Pancreas (tissue), 10 donors: ENCODE measurements around the gene SLC25A34. TPM values are rescaled to one million over a fixed set of nuclear protein-coding genes. Genes with fewer than 3 reads are reported as not detected.
A peak's percentile ranks its signal among the peaks of the same experiment; 100 is the strongest.

Source experiments
- ATAC-seq, 4 donors: fragments of 200-7000 bp; cut with Tn5 transposase; one replicate each; pipeline versions ENCODE4 v1.8.0 to v1.9.1; 2020; ENCODE audit warnings: mild to moderate bottlenecking in 4 of 4, moderate library complexity in 4 of 4
- DNase-seq, 6 donors: peaks; one replicate each; pipeline ENCODE4 v3.0.0-alpha.2; 2020
- FAIRE-seq: peaks from 2 replicates; lab custom pipeline; 2012; peaks lifted over from hg19 to GRCh38; lab: Jason Lieb, UNC
- H3K27ac ChIP-seq, 4 donors: fragments of 200-600 bp; sonication (generic); 1 replicate in 3 of 4; 2 replicates in 1 of 4; pipeline versions ENCODE4 v1.5.0 to v1.8.0; 2020
- H3K27me3 ChIP-seq, 4 donors: fragments of 200-600 bp; one replicate each; pipeline ENCODE4 v1.8.0; 2021
- H3K36me3 ChIP-seq, 3 donors: fragments of 200-600 bp; sonication (generic) in 1 of 3; one replicate each; pipeline versions ENCODE4 v1.5.0 to v1.8.0; 2020 to 2021
- H3K4me1 ChIP-seq, 3 donors: fragments of 200-600 bp; one replicate each; pipeline ENCODE4 v1.8.0; 2021
- H3K4me3 ChIP-seq, 4 donors: fragments of 200-600 bp; sonication (generic) in 2 of 4; one replicate each; pipeline versions ENCODE4 v1.5.0 to v1.8.0; 2020 to 2021
- H3K9me3 ChIP-seq, 4 donors: fragments of 200-600 bp; one replicate each; pipeline ENCODE4 v1.8.0; 2021
- WGBS, 2 donors: extraction: QIAGEN DNeasy Blood & Tissue Kit; methylation state at CpG; one replicate each; pipeline ENCODE4 v1.1.7; 2013; 5-methylcytosine and 5-hydroxymethylcytosine counted together
- intact Hi-C, 3 donors: fragments of 100-400 bp; cut with DNase I; formaldehyde crosslinking; loops; one replicate each; pipeline versions ENCODE4 v1.11.1 to v1.14.2; 2022
- polyA plus RNA-seq, 2 donors: library from polyadenylated mRNA; stranded (reverse); fragments of 200-250 nt; gene quantifications; one replicate each; pipeline ENCODE4 v1.2.3, GENCODE V29; 2013
- total RNA-seq, 6 donors: library from RNA; stranded (reverse); fragmentation: NEBNext Ultra II Directional in 4 of 6; extraction: Animal tissue kit (Norgen Biotek cat#: 25700) in 4 of 6; gene quantifications; one replicate each; pipeline versions ENCODE4 v1.2.1 to v1.2.4, GENCODE V29; 2021 to 2023
- TF ChIP-seq, protein P1 (sequence below), 4 donors: fragments of 200-600 bp; sonication (generic) in 3 of 4; IDR thresholded peaks; one replicate each; pipeline versions ENCODE4 v1.5.0 to v1.8.0; 2021; ENCODE audit warnings: antibody characterized with exemption in 4 of 4
- donor health status: healthy with polysubstance abuse.
- donor health status: DM: no; HTN: no; CAD: no; lungs with moderate emphysema.
- donor health status: DM: no; HTN: no; CAD: no.
- donor health status: control.
- donor health status: control.
- donor health status: Bipolar disorder and iron deficiency.
- donor health status: DM: yes; HTN: yes; CAD: no.
- donor health status: DM: no; HTN: no; CAD: no.
- donor health status: DM: no; HTN: no; CAD: no.
- donor health status: DM: yes; HTN: yes; CAD: no.

The SLC25A34 gene
- total and polyA plus RNA-seq, 8 donors: 0.57 to 6.9 (median 1.9) TPM

DNA sequence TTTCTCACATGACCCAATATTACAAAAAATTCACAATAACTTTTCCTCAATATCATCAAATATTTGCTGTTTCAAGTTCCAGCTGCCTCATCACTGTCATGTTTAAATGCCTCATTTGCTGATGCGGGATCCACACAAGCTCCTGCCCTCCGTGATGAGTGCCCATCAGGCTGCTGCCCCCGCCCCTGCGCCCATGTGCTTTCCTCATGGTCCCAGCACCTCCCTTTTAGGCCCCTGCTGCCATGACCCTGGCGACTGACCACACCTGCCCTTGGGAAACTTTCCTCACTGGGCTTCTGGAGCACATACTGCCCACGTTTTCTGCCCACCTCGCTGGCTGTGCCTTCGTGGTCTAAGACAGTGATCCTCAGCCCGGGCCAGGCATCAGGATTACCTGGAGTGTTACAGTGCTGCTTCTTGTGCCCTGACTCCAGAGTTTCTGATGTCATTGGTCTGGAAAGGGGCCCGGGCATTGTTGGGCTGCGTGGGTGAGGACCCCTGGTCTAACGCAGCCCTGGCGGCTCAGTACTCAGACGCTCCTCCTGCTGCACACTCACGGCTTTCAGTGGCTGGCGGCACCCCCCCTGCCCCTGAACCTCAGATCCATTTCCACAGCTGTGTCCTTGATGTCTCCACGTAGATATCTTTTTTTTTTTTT lies 31.4 kb upstream of the SLC25A34 start:
- Histone ChIP-seq H3K9me3 (no peaks in the 10 kb centered on the region), H3K27ac (peak overlapping the region in 2 of 4 donors; percentile 79 to 81), H3K36me3 (no peaks in the 10 kb centered on the region), H3K27me3 (no peaks in the 10 kb centered on the region), H3K4me3 (no peak overlapping the region), H3K4me1 (peaks cover 0 to 19% (median 14%) of the 10 kb centered on the region in 3 donors)
- intact Hi-C loops: no loop called here
- DNase-seq (no peak), ATAC-seq (no peak), FAIRE-seq (no peak)
- TF ChIP-seq, protein P1, sequence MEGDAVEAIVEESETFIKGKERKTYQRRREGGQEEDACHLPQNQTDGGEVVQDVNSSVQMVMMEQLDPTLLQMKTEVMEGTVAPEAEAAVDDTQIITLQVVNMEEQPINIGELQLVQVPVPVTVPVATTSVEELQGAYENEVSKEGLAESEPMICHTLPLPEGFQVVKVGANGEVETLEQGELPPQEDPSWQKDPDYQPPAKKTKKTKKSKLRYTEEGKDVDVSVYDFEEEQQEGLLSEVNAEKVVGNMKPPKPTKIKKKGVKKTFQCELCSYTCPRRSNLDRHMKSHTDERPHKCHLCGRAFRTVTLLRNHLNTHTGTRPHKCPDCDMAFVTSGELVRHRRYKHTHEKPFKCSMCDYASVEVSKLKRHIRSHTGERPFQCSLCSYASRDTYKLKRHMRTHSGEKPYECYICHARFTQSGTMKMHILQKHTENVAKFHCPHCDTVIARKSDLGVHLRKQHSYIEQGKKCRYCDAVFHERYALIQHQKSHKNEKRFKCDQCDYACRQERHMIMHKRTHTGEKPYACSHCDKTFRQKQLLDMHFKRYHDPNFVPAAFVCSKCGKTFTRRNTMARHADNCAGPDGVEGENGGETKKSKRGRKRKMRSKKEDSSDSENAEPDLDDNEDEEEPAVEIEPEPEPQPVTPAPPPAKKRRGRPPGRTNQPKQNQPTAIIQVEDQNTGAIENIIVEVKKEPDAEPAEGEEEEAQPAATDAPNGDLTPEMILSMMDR (IDR thresholded peaks at IDR 0.05): no peak
- WGBS, 2 donors: 86% methylated on average over 16 to 17 of the region's 17 CpGs

DNA sequence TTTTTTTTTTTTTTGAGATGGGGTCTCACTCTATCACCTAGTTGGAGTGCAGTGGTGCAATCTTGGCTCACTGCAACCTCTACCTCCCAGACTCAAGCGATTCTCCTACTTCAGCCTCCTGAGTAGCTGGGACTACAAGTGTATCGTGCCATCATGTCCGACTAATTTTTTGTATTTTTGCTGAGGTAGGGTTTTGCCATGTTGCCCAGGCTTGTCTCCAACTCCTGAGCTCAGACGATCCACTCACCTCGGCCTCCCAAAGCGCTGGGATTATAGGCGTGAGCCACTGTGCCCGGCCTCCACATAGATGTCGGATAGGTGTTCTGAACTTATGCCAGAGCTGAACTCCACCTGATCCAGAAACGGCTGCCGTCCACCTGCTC lies 30.9 kb upstream of the SLC25A34 start:
- Histone ChIP-seq H3K27me3 (no peaks in the 10 kb centered on the region), H3K4me1 (peaks cover 0 to 19% (median 14%) of the 10 kb centered on the region in 3 donors), H3K9me3 (no peaks in the 10 kb centered on the region), H3K27ac (no peak overlapping the region), H3K4me3 (no peak overlapping the region), H3K36me3 (no peaks in the 10 kb centered on the region)
- TF ChIP-seq, protein P1 (IDR thresholded peaks at IDR 0.05): no peak
- WGBS, 2 donors: 88 to 92% methylated on average over 10 to 11 of the region's 11 CpGs
- no peak for DNase-seq
- intact Hi-C loops: no loop called here
- FAIRE-seq: no peak
- ATAC-seq: no peak

DNA sequence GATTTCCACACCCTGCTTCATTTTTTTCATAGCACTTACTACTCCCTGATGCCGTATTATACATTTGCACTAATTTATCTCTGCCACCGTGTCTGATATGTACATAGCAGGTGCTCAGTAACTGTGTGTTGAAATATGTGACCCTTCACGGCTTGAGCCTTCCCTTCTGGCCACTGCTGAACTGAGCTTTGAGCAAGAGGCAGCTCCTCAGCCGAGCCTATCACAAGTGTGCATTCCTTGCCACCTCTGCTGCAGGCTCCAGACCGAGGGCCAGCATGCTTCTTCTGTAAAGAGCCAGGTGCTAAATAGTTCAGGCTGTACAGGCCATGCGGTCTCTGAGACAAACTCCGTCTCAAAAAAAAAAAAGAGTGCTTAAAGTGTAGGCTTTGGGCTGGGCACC lies 29.3 kb upstream of the SLC25A34 start:
- no peaks in the 10 kb centered on the region for H3K36me3 ChIP-seq
- ATAC-seq: no peak

DNA sequence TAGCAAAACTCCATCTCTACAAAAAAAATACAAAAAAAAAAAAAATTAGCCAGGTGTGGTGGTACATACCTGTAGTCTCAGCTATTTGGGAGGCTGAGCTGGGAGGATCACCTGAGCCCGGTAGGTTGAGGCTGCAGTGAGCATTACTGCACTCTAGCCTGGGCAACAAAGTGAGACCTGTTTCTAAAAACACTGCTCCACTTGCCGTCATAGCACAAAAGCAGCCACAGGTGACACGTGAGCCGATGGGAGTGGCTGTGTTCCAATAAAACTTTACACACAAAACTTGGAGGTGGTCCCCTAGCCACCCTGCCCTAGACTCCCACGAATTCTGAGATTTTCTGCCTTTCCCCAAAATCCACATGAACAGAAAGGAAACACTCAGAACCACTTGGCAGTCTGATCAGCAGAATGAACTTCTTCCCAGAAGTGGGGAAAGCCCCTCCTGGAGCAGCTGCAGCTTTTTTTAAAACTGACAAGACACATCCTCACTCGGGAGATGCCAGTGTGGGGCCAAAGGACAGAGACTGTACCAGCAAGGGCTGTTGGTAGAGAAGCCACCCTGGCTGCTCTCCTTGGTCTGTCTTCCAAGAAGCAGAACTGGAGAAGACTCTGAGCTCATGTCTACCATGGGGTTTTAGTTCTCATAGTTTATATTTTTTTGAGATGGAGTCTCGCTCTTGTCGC lies 28.7 kb upstream of the SLC25A34 start:
- TF ChIP-seq, protein P1 (IDR thresholded peaks at IDR 0.05): no peak
- Histone ChIP-seq H3K36me3 (no peaks in the 10 kb centered on the region), H3K4me1 (peaks cover 0 to 18% (median 14%) of the 10 kb centered on the region in 3 donors), H3K9me3 (no peaks in the 10 kb centered on the region), H3K4me3 (no peak overlapping the region), H3K27me3 (no peaks in the 10 kb centered on the region), H3K27ac (no peak overlapping the region)
- 90 to 92% methylated on average over 8 of the region's 8 CpGs for WGBS, 2 donors
- FAIRE-seq (no peak), ATAC-seq (no peak), DNase-seq (no peak)
- intact Hi-C loops: no loop called here

More for the DNA sequence above, 29.3 kb upstream of the SLC25A34 start:
- FAIRE-seq (no peak), DNase-seq (no peak)
- H3K4me3 ChIP-seq: no peak overlapping the region
- TF ChIP-seq, protein P1 (IDR thresholded peaks at IDR 0.05): no peak
- no peak overlapping the region for H3K27ac ChIP-seq
- WGBS, 2 donors: 73 to 79% methylated on average over 7 of the region's 7 CpGs
- intact Hi-C loops: no loop called here
- H3K9me3 ChIP-seq: no peaks in the 10 kb centered on the region
- H3K4me1 ChIP-seq: peaks cover 0 to 19% (median 14%) of the 10 kb centered on the region in 3 donors
- H3K27me3 ChIP-seq: no peaks in the 10 kb centered on the region
